Loucy (cell line): Measurements from ENCODE around the gene SLIT1.

Experiments
- H2AFZ ChIP-seq: fragments of 200-600 bp; sonication (generic); 2 replicates; pipeline ENCODE4 v1.6.0; 2016; ENCODE audit warnings: antibody characterized with exemption, mild to moderate bottlenecking, low read length, moderate library complexity
- H3F3A ChIP-seq: fragments of 200-600 bp; 2 replicates; pipeline ENCODE4 v1.6.0; 2016; ENCODE audit warnings: antibody characterized with exemption, low read depth, mild to moderate bottlenecking
- H3K27me3 ChIP-seq: fragments of 200-600 bp; sonication (generic); 2 replicates; pipeline ENCODE4 v1.6.1; 2014; ENCODE audit warnings: low read length, mild to moderate bottlenecking; ENCODE audit not compliant: insufficient read depth, poor library complexity, severe bottlenecking
- H3K36me3 ChIP-seq: fragments of 200-600 bp; sonication (generic); 2 replicates; pipeline ENCODE4 v1.6.1; 2016; ENCODE audit warnings: low read length; ENCODE audit not compliant: insufficient read depth
- H3K4me1 ChIP-seq: fragments of 200-600 bp; sonication (generic); 2 replicates; pipeline ENCODE4 v1.5.1; 2014; ENCODE audit warnings: low read length, mild to moderate bottlenecking; ENCODE audit not compliant: insufficient read depth, poor library complexity, severe bottlenecking
- H3K4me2 ChIP-seq: fragments of 200-600 bp; sonication (generic); 2 replicates; pipeline ENCODE4 v1.6.0; 2014; ENCODE audit warnings: antibody characterized with exemption, low read length, low read depth, mild to moderate bottlenecking; ENCODE audit not compliant: poor library complexity, severe bottlenecking
- H3K4me3 ChIP-seq: fragments of 200-600 bp; sonication (generic); 2 replicates; pipeline ENCODE4 v1.5.1; 2014; ENCODE audit warnings: low read length, mild to moderate bottlenecking, mixed read lengths; ENCODE audit not compliant: poor library complexity, severe bottlenecking
- H3K79me2 ChIP-seq: fragments of 200-600 bp; sonication (generic); 2 replicates; pipeline ENCODE4 v1.6.1; 2014; ENCODE audit warnings: low read length; ENCODE audit not compliant: insufficient read depth
- H3K9ac ChIP-seq: fragments of 200-600 bp; sonication (generic); 2 replicates; pipeline ENCODE4 v1.6.0; 2014; ENCODE audit warnings: mild to moderate bottlenecking, low read depth, low read length, moderate library complexity; ENCODE audit not compliant: poor library complexity, severe bottlenecking
- H3K9me2 ChIP-seq: fragments of 200-600 bp; sonication (generic); replicated peaks from 2 replicates; pipeline ENCODE4 v1.6.1; 2016; ENCODE audit warnings: low read depth, low read length, mixed read lengths
- H3K9me3 ChIP-seq: fragments of 200-600 bp; sonication (generic); 2 replicates; pipeline ENCODE4 v1.6.1; 2014; ENCODE audit warnings: mild to moderate bottlenecking, antibody characterized with exemption, low read length, low read depth; ENCODE audit not compliant: insufficient read depth
- H4K20me1 ChIP-seq: fragments of 200-600 bp; sonication (generic); 2 replicates; pipeline ENCODE4 v1.6.0; 2014; ENCODE audit warnings: antibody characterized with exemption, low read length, mild to moderate bottlenecking; ENCODE audit not compliant: insufficient read depth, poor library complexity, severe bottlenecking
- CTCF ChIP-seq: fragments of 200-600 bp; sonication (generic); conservative IDR thresholded peaks from 2 replicates; pipeline ENCODE4 v1.5.1; 2014; ENCODE audit warnings: mild to moderate bottlenecking, antibody characterized with exemption, low read length
- EZH2phosphoT487 ChIP-seq: fragments of 200-600 bp; IDR thresholded peaks from 2 replicates; pipeline ENCODE4 v1.6.1; 2018; ENCODE audit warnings: antibody characterized with exemption, mild to moderate bottlenecking, moderate library complexity, borderline replicate concordance

SLIT1 gene

GRCh38 chr10:97220355-97220754 is 34.6 kb upstream of the SLIT1 start:
- Histone ChIP-seq H3K9me2 (no peaks in the 10 kb centered on the region), H3K79me2 (no peaks in the 10 kb centered on the region), H3K27me3 (no peaks in the 10 kb centered on the region), H3K4me3 (no peak overlapping the region), H4K20me1 (no peaks in the 10 kb centered on the region), H2AFZ (no peak overlapping the region), H3F3A (peaks cover 6% of the 10 kb centered on the region), H3K36me3 (peaks cover 22% of the 10 kb centered on the region; the same call in 1 of the 2 replicates), H3K4me1 (peaks cover 27% of the 10 kb centered on the region), H3K9ac (no peak overlapping the region), H3K9me3 (no peaks in the 10 kb centered on the region), H3K4me2 (no peak overlapping the region)
- TF ChIP-seq EZH2phosphoT487: no peak

- peak overlapping the region; percentile 65 for H3K4me2 ChIP-seq
- H3K36me3 ChIP-seq: no peaks in the 10 kb centered on the region; the same call in 1 of the 2 replicates
Measured at GRCh38 chr10:97217299-97217698, 31.5 kb upstream of the SLIT1 start.

GRCh38 chr10:97215619-97216260 is 30.0 kb upstream of the SLIT1 start:
- Histone ChIP-seq H3F3A (peaks cover 6% of the 10 kb centered on the region), H4K20me1 (no peaks in the 10 kb centered on the region), H3K4me1 (peaks cover 17% of the 10 kb centered on the region), H3K4me3 (no peak overlapping the region), H3K79me2 (no peaks in the 10 kb centered on the region), H3K27me3 (no peaks in the 10 kb centered on the region), H3K4me2 (no peak overlapping the region), H3K36me3 (no peaks in the 10 kb centered on the region; the same call in 1 of the 2 replicates), H3K9me2 (no peaks in the 10 kb centered on the region), H2AFZ (no peak overlapping the region), H3K9ac (no peak overlapping the region), H3K9me3 (no peaks in the 10 kb centered on the region)
- no peak for TF ChIP-seq CTCF
- TF ChIP-seq EZH2phosphoT487: no peak

More at GRCh38 chr10:97217299-97217698, 31.5 kb upstream of the SLIT1 start:
- Histone ChIP-seq H2AFZ (no peak overlapping the region), H3K9me2 (no peaks in the 10 kb centered on the region), H3F3A (peaks cover 6% of the 10 kb centered on the region), H3K9ac (peak overlapping the region; percentile 48), H3K4me3 (peak overlapping the region; percentile 39), H3K4me1 (peaks cover 17% of the 10 kb centered on the region), H3K27me3 (no peaks in the 10 kb centered on the region), H3K9me3 (no peaks in the 10 kb centered on the region), H4K20me1 (no peaks in the 10 kb centered on the region), H3K79me2 (no peaks in the 10 kb centered on the region)
- TF ChIP-seq EZH2phosphoT487: no peak
- no peak for TF ChIP-seq CTCF

GRCh38 chr10:97213431-97213830 is 27.7 kb upstream of the SLIT1 start:
- no peaks in the 10 kb centered on the region for H3K9me3 ChIP-seq
- peaks cover 14% of the 10 kb centered on the region for H3K4me1 ChIP-seq
- peaks cover 6% of the 10 kb centered on the region for H3F3A ChIP-seq
- no peaks in the 10 kb centered on the region for H3K27me3 ChIP-seq
- H3K9me2 ChIP-seq: no peaks in the 10 kb centered on the region
- no peaks in the 10 kb centered on the region for H3K79me2 ChIP-seq
- no peaks in the 10 kb centered on the region for H4K20me1 ChIP-seq
- H3K4me2 ChIP-seq: no peak overlapping the region
- no peak for TF ChIP-seq CTCF
- no peak for TF ChIP-seq EZH2phosphoT487
- H2AFZ ChIP-seq: no peak overlapping the region
- no peak overlapping the region for H3K9ac ChIP-seq
- no peak overlapping the region for H3K4me3 ChIP-seq
- no peaks in the 10 kb centered on the region for H3K36me3 ChIP-seq
